Measurements from ENCODE around the gene TLR9. TPM values are rescaled to one million over a fixed set of nuclear protein-coding genes. Genes with fewer than 3 reads are reported as not detected.

TLR9 gene
- total RNA-seq, 1 donor from 2014 or later = 0.12 TPM

DNA sequence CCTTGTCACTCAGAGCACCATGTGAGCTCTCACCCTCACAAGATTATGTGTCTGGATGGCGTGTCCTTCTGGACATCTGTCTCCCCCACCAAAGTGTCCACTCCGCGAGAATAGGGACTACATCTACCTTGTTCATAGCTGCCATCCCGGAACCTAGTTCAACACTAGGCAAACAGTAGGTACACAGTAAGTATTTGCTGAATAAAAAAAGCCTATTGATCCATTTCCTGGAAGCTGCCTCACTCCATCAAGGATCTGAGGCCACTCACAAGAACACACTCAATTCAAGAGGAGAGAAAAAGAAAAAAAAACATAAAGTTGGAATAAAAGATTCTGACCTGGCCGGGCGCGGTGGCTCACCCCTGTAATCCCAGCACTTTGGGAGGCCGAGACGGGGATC is 38.7 kb downstream of the TLR9 start:
- TF ChIP-seq, protein P1, sequence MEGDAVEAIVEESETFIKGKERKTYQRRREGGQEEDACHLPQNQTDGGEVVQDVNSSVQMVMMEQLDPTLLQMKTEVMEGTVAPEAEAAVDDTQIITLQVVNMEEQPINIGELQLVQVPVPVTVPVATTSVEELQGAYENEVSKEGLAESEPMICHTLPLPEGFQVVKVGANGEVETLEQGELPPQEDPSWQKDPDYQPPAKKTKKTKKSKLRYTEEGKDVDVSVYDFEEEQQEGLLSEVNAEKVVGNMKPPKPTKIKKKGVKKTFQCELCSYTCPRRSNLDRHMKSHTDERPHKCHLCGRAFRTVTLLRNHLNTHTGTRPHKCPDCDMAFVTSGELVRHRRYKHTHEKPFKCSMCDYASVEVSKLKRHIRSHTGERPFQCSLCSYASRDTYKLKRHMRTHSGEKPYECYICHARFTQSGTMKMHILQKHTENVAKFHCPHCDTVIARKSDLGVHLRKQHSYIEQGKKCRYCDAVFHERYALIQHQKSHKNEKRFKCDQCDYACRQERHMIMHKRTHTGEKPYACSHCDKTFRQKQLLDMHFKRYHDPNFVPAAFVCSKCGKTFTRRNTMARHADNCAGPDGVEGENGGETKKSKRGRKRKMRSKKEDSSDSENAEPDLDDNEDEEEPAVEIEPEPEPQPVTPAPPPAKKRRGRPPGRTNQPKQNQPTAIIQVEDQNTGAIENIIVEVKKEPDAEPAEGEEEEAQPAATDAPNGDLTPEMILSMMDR (IDR thresholded peaks at IDR 0.05) = no peak
- Mint-ChIP-seq H3K27me3 (ENCODE audit: low read depth) (no peaks in the 10 kb centered on the region), H3K9me3 (ENCODE audit: low read depth) (no peaks in the 10 kb centered on the region), H3K4me1 (ENCODE audit: low read depth) (peaks cover 10% of the 10 kb centered on the region), H3K4me3 (ENCODE audit: unreplicated experiment) (no peak overlapping the region), H3K36me3 (ENCODE audit: low read depth) (no peaks in the 10 kb centered on the region), H3K27ac (ENCODE audit: unreplicated experiment) (no peak overlapping the region)
- no peak for DNase-seq (ENCODE audit: low spot score)

DNA sequence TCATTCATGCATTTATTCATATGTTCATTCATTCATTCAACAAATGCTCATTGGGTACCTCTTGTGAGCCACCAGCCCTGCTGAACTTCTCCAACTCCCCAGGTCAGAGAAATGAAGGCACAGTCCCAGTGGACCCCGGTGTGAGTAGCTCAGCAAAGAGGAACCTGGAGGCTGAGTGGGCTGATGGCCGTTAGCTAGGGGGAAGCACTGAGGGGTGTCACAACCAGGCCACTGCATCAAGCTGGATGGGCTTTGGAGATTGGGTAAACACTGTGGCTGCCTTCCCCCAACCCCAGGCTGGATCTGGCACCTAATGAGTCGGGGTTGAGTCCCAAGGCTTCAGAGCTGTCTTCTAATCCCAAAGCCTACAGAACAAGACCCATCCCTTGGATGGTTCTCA is 39.6 kb downstream of the TLR9 start:
- Mint-ChIP-seq H3K4me1 (ENCODE audit: low read depth) (peaks cover 10% of the 10 kb centered on the region), H3K4me3 (ENCODE audit: unreplicated experiment) (no peak overlapping the region), H3K36me3 (ENCODE audit: low read depth) (no peaks in the 10 kb centered on the region), H3K27me3 (ENCODE audit: low read depth) (no peaks in the 10 kb centered on the region), H3K9me3 (ENCODE audit: low read depth) (no peaks in the 10 kb centered on the region), H3K27ac (ENCODE audit: unreplicated experiment) (no peak overlapping the region)
- TF ChIP-seq, protein P1 (IDR thresholded peaks at IDR 0.05) = no peak
- DNase-seq (ENCODE audit: low spot score) = no peak

DNA sequence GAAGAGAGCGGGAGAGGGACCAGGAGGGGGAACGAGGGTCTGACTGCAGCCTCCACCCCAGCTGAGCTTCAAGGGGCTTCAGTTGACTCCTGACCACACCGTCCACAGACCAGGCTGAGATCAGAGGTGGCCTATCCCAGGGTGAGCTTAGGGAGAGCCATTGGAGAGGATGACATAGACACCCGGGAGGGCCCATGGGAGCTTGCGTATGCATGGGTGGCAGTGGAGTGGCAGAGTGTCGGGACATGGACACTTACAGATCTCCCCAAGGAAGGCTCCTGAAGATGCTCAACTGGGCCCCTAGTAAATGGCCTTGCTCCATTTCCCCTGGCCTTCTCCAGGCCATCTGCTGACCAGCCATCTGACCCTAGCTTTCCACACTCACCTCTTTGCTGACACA is 40.1 kb downstream of the TLR9 start:
- H3K4me3 Mint-ChIP-seq (ENCODE audit: unreplicated experiment) = no peak overlapping the region
- TF ChIP-seq, protein P1 (IDR thresholded peaks at IDR 0.05) = no peak
- H3K27ac Mint-ChIP-seq (ENCODE audit: unreplicated experiment) = no peak overlapping the region
- no peaks in the 10 kb centered on the region for H3K36me3 Mint-ChIP-seq (ENCODE audit: low read depth)
- H3K9me3 Mint-ChIP-seq (ENCODE audit: low read depth) = no peaks in the 10 kb centered on the region
- peaks cover 5% of the 10 kb centered on the region for H3K4me1 Mint-ChIP-seq (ENCODE audit: low read depth)
- DNase-seq (ENCODE audit: low spot score) = no peak
- H3K27me3 Mint-ChIP-seq (ENCODE audit: low read depth) = no peaks in the 10 kb centered on the region

DNA sequence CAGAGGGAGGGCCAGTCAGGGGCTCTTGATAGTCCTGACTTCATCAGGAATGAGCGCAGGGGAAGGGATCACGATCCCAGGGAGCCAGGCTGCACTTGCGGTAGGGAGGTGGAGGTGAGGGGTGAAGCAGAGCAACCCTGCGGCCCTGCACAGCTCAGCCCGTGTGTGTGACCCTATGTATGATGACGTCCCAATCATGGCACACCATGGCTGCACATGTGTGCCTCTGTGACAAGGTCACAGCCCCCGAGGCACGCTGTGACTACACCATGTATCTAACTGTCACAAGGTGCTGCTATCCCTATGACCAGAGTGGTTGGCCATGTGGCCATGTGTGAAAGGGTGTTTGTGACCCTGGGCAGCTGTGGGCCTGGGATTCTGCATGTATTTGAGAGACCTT is 40.8 kb downstream of the TLR9 start:
- Mint-ChIP-seq H3K36me3 (ENCODE audit: low read depth) (no peaks in the 10 kb centered on the region), H3K9me3 (ENCODE audit: low read depth) (no peaks in the 10 kb centered on the region), H3K4me1 (ENCODE audit: low read depth) (no peaks in the 10 kb centered on the region), H3K27me3 (ENCODE audit: low read depth) (no peaks in the 10 kb centered on the region), H3K27ac (ENCODE audit: unreplicated experiment) (no peak overlapping the region), H3K4me3 (ENCODE audit: unreplicated experiment) (no peak overlapping the region)
- DNase-seq (ENCODE audit: low spot score) = no peak
- TF ChIP-seq, protein P1 (IDR thresholded peaks at IDR 0.05) = no peak

DNA sequence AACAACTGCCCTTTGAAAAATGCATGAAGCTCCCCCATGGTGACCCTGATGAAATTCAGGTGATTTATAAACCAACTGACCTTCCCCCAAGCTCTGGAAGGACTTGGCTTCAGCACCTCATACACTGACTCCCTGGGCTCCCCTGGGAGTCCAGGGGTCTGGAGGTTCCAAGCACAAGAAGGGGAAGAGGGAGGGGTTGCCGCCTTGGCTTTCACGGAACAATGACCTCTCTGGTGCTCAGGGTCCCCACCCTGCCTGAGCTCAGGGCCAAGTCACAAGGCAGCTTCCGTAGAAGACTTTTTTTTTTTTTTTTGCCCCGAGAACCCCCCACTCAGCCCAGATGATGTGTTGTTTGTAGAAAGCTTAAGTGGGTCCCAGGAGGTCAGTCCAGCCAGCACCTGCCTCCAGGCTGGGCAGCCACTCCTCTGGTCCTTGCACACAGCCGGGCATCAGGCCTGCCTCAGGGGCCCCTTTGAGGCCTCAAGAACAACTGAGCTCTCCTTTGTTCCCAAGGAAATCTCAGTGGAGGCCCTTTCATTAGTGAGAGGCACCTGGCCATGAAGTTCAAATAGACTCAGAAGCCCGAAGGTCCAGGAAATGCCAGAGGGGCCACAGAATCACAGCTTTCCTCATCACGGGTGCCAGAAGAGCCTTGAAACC is 41.5 kb downstream of the TLR9 start:
- no peaks in the 10 kb centered on the region for H3K4me1 Mint-ChIP-seq (ENCODE audit: low read depth)
- H3K9me3 Mint-ChIP-seq (ENCODE audit: low read depth) = no peaks in the 10 kb centered on the region
- no peak overlapping the region for H3K4me3 Mint-ChIP-seq (ENCODE audit: unreplicated experiment)
- no peaks in the 10 kb centered on the region for H3K36me3 Mint-ChIP-seq (ENCODE audit: low read depth)
- H3K27ac Mint-ChIP-seq (ENCODE audit: unreplicated experiment) = no peak overlapping the region
- H3K27me3 Mint-ChIP-seq (ENCODE audit: low read depth) = no peaks in the 10 kb centered on the region
- TF ChIP-seq, protein P1 (IDR thresholded peaks at IDR 0.05) = no peak
- no peak for DNase-seq (ENCODE audit: low spot score)

Measured in chondrocyte (in vitro differentiated cells).